Epithelial cell of esophagus (primary cell): ENCODE results near the gene SMTN.
A peak's percentile ranks its signal among the peaks of the same experiment; 100 is the strongest.

Experiments used
- DNase-seq: peaks from one replicate; pipeline ENCODE4 v3.0.0; 2010; ENCODE audit warnings: low read depth
- H3K4me3 ChIP-seq: 2 replicates; pipeline ENCODE4 v1.5.1; 2011; ENCODE audit warnings: mild to moderate bottlenecking, low read length, control low read depth
- TF ChIP-seq, protein P1 (sequence below): IDR thresholded peaks from 2 replicates; pipeline ENCODE4 v1.5.1; 2011; ENCODE audit warnings: low read depth, mild to moderate bottlenecking, low read length, control low read depth, inconsistent platforms; ENCODE audit not compliant: insufficient read depth; ENCODE audit errors: missing control alignments

SMTN gene

DNA sequence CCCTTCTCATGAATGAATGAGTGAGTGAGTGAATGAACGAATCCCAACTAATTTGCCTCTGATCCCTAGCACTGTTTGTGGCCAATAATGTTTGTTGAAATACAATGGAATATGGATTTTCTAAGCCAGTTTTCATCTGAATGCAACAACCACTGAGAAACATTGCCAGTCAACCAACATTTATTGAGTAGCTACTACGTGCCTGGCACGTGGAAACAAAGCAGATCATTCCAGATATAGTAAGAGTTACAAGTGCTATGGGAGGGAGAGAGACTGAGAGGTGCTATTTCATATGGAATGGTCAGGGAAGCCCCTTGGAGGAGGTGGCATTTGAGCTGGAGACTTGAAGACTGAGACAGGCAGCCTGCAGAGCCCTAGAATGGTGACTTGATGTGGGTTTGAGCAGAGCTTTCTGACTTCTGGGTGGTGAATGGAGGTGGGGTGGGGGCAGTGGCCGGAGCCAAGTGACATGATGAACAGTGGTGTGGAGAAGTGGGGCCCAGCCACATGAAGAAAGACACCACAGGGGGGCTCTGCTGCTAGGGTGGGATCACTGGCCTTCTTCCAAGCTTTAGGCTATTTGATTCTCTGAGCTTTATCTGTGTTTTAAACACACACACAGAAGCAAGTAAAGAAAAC lies 35.1 kb upstream of the SMTN start:
- TF ChIP-seq, protein P1, sequence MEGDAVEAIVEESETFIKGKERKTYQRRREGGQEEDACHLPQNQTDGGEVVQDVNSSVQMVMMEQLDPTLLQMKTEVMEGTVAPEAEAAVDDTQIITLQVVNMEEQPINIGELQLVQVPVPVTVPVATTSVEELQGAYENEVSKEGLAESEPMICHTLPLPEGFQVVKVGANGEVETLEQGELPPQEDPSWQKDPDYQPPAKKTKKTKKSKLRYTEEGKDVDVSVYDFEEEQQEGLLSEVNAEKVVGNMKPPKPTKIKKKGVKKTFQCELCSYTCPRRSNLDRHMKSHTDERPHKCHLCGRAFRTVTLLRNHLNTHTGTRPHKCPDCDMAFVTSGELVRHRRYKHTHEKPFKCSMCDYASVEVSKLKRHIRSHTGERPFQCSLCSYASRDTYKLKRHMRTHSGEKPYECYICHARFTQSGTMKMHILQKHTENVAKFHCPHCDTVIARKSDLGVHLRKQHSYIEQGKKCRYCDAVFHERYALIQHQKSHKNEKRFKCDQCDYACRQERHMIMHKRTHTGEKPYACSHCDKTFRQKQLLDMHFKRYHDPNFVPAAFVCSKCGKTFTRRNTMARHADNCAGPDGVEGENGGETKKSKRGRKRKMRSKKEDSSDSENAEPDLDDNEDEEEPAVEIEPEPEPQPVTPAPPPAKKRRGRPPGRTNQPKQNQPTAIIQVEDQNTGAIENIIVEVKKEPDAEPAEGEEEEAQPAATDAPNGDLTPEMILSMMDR: no peak
- H3K4me3 ChIP-seq: no peak overlapping the region
- DNase-seq: no peak

DNA sequence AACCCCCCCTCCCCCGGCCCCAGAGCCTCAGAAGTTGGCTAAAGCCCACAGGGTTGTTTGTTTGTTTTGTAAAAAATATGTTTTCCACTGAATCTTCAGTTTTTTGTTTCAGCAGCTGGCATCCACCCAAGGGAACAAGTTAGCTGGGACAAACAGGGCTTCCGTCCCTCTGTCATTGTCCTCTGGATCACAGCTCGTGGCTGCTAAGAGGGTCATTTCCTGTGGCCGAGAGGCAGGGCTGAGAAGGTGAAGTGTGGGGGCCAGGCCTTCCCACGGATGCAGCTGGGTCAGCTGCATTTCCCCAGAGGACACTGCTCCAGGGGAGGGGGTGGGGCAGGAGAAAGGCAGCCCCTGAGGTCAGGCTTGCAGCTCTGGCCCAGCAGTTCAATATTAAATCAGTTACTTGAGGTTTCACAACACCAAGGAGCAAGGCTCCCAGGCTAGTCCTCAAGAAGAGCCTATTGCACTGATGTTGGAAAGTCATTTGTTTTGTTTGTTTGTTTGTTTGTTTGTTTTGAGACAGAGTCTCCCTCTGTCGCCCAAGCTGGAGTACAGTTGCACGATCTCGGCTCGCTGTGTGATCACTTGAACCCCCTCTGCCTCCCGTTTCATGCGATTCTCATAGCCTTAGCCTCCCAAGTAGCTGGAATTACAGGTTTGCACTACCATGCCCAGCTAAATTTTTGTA lies 34.4 kb upstream of the SMTN start:
- H3K4me3 ChIP-seq: no peak overlapping the region
- DNase-seq: no peak
- TF ChIP-seq, protein P1: no peak

DNA sequence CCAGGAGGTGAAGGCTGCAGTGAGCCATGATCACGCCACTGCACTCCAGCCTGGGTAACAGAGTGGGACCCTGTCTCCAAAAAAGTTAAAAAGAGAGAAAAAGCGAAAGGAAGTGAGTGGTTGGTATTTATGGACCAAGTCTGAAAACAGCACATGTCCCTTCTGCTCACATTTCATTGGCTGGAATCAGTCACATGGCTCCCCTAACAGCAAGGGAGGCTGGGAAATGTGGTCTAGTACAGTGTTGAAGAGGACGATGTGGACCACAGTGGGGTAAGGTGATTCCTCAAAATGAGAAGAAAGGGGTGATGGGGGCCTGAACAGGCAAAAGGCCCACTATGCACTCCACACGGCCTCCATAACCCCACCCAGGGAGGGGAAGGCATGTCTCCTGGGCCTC lies 32.5 kb upstream of the SMTN start:
- no peak overlapping the region for H3K4me3 ChIP-seq
- TF ChIP-seq, protein P1: no peak
- DNase-seq: no peak

DNA sequence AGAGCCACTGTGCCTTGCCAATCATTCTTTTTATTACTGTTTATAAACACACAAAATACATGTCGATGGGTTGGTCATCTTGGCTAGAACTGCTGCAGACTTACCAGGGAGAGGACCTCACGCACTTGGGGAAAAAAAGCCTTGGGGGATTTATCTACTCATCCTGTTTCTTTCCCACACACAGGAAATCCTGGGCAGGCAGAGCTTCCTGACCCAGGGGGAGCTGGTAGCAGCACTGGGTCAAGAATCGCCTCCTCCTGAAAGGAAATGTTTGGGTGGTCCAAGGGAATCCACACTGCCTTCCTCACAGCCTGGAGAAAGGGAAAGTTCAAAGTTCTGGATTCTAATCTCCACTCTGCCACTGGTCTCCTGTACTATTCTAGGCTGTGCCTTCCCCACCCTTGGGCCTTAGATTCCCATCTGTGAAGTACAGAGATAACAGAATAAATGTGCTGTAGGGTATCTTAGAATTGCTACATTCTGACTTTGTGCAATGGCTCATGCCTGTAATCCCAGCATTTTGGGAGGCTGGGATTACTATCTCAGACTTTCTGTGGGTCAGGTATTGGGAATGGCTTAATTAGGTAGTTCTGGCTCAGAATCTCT lies 31.2 kb upstream of the SMTN start:
- TF ChIP-seq, protein P1: no peak
- DNase-seq: no peak
- H3K4me3 ChIP-seq: no peak overlapping the region

DNA sequence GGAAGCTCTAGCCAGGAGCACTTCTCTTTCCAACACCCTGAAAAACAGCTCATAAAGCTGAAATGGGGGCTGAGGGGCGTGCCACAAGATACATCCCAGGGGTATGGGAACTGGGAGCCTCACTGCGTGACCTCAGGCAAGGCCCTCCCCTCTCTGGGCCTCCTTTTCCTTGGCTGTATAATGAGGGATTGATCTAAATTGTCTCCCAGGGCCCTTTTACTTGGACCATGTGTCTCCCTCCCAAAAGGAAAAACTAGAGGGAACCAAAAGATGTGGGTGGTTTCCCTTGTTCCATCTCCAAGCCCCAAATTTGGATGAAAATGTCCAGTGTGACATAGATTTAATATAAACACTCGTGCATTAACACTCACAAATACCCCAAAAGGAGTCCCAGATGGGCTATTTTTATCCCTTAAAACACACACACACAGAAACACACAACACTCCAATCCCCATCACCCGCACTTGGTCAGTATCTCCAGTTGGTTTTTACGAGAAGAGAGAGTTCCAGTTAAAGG lies 25.9 kb upstream of the SMTN start:
- H3K4me3 ChIP-seq: no peak overlapping the region
- TF ChIP-seq, protein P1: no peak
- DNase-seq: no peak

DNA sequence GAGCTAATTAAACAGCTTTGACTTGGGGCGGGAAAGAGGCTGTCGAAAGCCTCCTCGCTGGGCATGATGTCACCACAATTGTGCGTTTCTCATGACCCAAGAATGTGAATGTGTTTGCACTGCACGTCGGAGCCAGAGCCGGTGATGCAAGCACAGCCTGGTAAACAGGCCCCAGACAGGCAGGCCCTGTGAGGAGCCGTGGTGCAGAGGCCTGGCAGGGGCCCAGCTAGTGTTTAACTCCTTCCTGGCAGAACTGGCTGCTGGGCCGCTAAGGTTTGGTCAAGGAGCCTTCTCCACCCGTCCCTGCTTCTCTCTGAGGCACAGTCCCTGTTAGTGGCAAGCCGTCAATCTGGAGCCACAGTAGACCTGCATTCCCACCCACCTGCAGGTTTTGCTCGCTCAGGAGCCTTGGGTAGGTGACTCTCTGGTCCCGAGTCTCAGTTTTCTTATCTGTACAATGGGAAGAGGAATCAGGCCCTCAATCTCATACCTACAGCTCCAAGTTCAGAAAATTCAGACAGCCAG lies 25.4 kb upstream of the SMTN start:
- TF ChIP-seq, protein P1: no peak
- no peak overlapping the region for H3K4me3 ChIP-seq
- peak; percentile 100 for DNase-seq
